K562 (cell line): ENCODE results near the gene NSF. TPM values are rescaled to one million over a fixed set of nuclear protein-coding genes. Genes with fewer than 3 reads are reported as not detected.

ENCODE experiments used
- CXXC5 ChIP-seq: fragments of 250-450 bp; sonication (Bioruptor Pico); IDR thresholded peaks from 2 replicates; pipeline ENCODE4 v1.8.0; 2022; ENCODE audit warnings: inconsistent platforms, mild to moderate bottlenecking, moderate library complexity
- ETV1 ChIP-seq: fragments of 450-650 bp; conservative IDR thresholded peaks from 2 replicates; pipeline ENCODE4 v1.6.1; 2016; ENCODE audit warnings: missing genetic modification characterization, control low read depth, low read depth, missing compliant biosample characterization
- HNRNPL ChIP-seq: fragments of 200-400 bp; formaldehyde crosslinking; IDR thresholded peaks from 2 replicates; pipeline ENCODE4 v1.6.1; 2017; ENCODE audit warnings: low read depth, mild to moderate bottlenecking, low read length
- KDM2B ChIP-seq: fragments of 250-450 bp; sonication (Bioruptor Pico); IDR thresholded peaks from 2 replicates; pipeline ENCODE4 v1.8.0; 2021; ENCODE audit warnings: mild to moderate bottlenecking, moderate library complexity
- LCOR ChIP-seq: sonication (generic); formaldehyde crosslinking; IDR thresholded peaks from 2 replicates; pipeline ENCODE4 v1.8.0; 2022; ENCODE audit warnings: mild to moderate bottlenecking, missing genetic modification reagents
- MYNN ChIP-seq, 2 experiments: sonication (generic); formaldehyde crosslinking in 1 of 2; IDR thresholded peaks; 2 replicates each; pipeline versions ENCODE4 v1.5.0 to v1.6.1; 2016 to 2020; ENCODE audit warnings: antibody characterized with exemption in 1 of 2, missing genetic modification reagents in 1 of 2
- NCOA6 ChIP-seq: fragments of 450-650 bp; IDR thresholded peaks from 2 replicates; pipeline ENCODE4 v1.6.1; 2017; ENCODE audit warnings: mild to moderate bottlenecking
- NR2C2 ChIP-seq, 2 experiments: fragments of 200-800 bp in 1 of 2; sonication (Bioruptor generic) in 1 of 2; sonication (generic) in 1 of 2; formaldehyde crosslinking in 1 of 2; IDR thresholded peaks; 2 replicates each; pipeline versions ENCODE4 v1.6.1 to v1.8.0; 2016 to 2022; ENCODE audit warnings: mild to moderate bottlenecking in 1 of 2, missing compliant biosample characterization in 1 of 2, missing genetic modification characterization in 1 of 2, missing genetic modification reagents in 1 of 2
- NR2F6 ChIP-seq: fragments of 450-650 bp; formaldehyde crosslinking; IDR thresholded peaks from 2 replicates; pipeline ENCODE4 v1.4.0; 2020; ENCODE audit warnings: mild to moderate bottlenecking
- RBM14 ChIP-seq: fragments of 200-400 bp; formaldehyde crosslinking; IDR thresholded peaks from 2 replicates; pipeline ENCODE4 v1.6.1; 2018; ENCODE audit warnings: low read depth, mild to moderate bottlenecking, low read length, moderate library complexity, borderline replicate concordance; ENCODE audit not compliant: insufficient read depth
- RCOR1 ChIP-seq, 2 experiments: IDR thresholded peaks; 2 replicates each; pipeline ENCODE4 v1.6.1; 2012; ENCODE audit warnings: low read depth in 2 of 2, low read length in 2 of 2, borderline replicate concordance in 1 of 2, improper control_type of control experiment in 1 of 2
- SREBF1 ChIP-seq: fragments of 150-350 bp; IDR thresholded peaks from 2 replicates; pipeline ENCODE4 v1.6.1; 2014; ENCODE audit warnings: antibody characterized with exemption, low read depth, low read length, borderline replicate concordance
- STAG1 ChIP-seq: sonication (generic); formaldehyde crosslinking; IDR thresholded peaks from 2 replicates; pipeline ENCODE4 v1.5.0; 2020; ENCODE audit warnings: missing genetic modification reagents, borderline replicate concordance
- TCF3 ChIP-seq: sonication (generic); formaldehyde crosslinking; IDR thresholded peaks from 2 replicates; pipeline ENCODE4 v1.4.0; 2020; ENCODE audit warnings: mild to moderate bottlenecking, missing genetic modification reagents
- ZNF133 ChIP-seq: fragments of 250-450 bp; sonication (Bioruptor Pico); IDR thresholded peaks from 2 replicates; pipeline ENCODE4 v1.4.0; 2020; ENCODE audit warnings: mild to moderate bottlenecking
- ZNF174 ChIP-seq: fragments of 250-450 bp; sonication (Bioruptor Pico); IDR thresholded peaks from 2 replicates; pipeline ENCODE4 v1.4.0; 2020; ENCODE audit warnings: mild to moderate bottlenecking
- ZNF274 ChIP-seq: IDR thresholded peaks from 2 replicates; pipeline ENCODE4 v1.6.1; 2011; ENCODE audit warnings: low read depth, mild to moderate bottlenecking, low read length, moderate library complexity, borderline replicate concordance
- ZNF77 ChIP-seq: fragments of 250-450 bp; sonication (Bioruptor Pico); IDR thresholded peaks from 2 replicates; pipeline ENCODE4 v1.5.0; 2020
- polyA plus RNA-seq, 8 experiments: library from polyadenylated mRNA; depleted of rRNA in 4 of 8; stranded (reverse) in 5 of 8; unstranded in 3 of 8; fragments of >200 nt; fragmentation: Nextera tagmentation in 2 of 8; fragmentation: Illumina TruSeq in 1 of 8; extraction: Ambion mirVana in 2 of 8; extraction: Trizol in 1 of 8; gene quantifications; 2 replicates each; pipeline versions ENCODE4 v1.2.1 to v1.2.3, GENCODE V29; 2011 to 2014; ENCODE audit warnings: inconsistent platforms in 1 of 8, missing spikeins in 1 of 8
- total RNA-seq, 7 experiments: library from RNA; depleted of rRNA in 6 of 7; stranded (reverse); fragments of >200 nt in 6 of 7; fragmentation: Illumina TruSeq in 2 of 7; extraction: Trizol in 2 of 7; gene quantifications; 2 replicates each; pipeline versions ENCODE4 v1.2.1 to v1.2.3, GENCODE V29; 2011 to 2021; ENCODE audit warnings: low replicate concordance in 1 of 7
- TF ChIP-seq, protein P1 (sequence below), 2 experiments: IDR thresholded peaks; 2 replicates each; pipeline ENCODE4 v1.6.1; 2012; ENCODE audit warnings: improper control_type of control experiment in 2 of 2, low read depth in 2 of 2, low read length in 2 of 2, borderline replicate concordance in 1 of 2
- TF ChIP-seq, protein P2 (sequence below): fragments of 250-450 bp; sonication (Bioruptor Pico); IDR thresholded peaks from 2 replicates; pipeline ENCODE4 v1.8.0; 2022; ENCODE audit warnings: moderate library complexity, mild to moderate bottlenecking, inconsistent platforms
- TF ChIP-seq, protein P3 (sequence below): sonication (generic); formaldehyde crosslinking; IDR thresholded peaks from 2 replicates; pipeline ENCODE4 v1.8.1; 2023; ENCODE audit warnings: mild to moderate bottlenecking, missing genetic modification reagents

The NSF gene
- total and polyA plus RNA-seq, 9 of the 15 experiments (the other 6 are each of a cell fraction or from before 2014, with no cell fraction given), result 16.7 to 39.8 (median 36.7) TPM

DNA sequence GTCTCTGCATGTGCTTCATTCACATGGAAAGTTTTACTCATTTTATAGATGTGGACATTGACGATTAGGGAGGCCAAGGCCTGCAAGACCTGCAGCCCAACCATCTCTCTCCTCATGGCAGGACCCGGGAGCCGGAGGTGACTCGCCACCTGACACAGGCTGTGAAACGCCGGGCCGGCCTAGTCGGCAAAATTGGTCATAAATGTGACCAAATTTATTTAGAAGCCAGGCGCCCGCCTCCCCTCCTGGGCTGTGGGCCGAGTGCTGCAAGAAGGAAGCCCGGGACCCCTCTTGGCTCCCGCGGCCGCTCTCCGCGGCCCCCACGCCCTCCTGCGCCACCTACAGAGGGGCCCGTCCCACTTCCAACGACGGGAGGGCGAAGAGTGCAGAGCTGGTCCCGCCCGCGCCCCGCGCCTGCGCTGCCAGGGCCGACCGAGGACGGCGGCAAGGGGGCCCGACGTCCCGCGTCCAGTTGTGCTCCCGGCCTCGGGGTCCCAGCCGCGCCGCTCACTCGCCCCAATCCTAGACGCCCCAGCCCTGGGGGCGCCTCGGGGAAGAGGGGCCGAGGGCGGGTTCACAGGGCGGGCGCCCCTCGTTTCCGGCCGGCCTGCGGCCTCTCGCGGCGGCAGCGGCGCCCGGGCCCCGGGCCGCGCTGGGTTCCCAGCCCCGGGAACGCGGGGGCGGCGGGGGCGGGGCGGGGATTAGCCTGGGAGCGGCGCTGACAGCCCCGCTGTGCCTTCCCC, 180.5 kb downstream of the NSF start (continued):
- TF ChIP-seq, protein P1, sequence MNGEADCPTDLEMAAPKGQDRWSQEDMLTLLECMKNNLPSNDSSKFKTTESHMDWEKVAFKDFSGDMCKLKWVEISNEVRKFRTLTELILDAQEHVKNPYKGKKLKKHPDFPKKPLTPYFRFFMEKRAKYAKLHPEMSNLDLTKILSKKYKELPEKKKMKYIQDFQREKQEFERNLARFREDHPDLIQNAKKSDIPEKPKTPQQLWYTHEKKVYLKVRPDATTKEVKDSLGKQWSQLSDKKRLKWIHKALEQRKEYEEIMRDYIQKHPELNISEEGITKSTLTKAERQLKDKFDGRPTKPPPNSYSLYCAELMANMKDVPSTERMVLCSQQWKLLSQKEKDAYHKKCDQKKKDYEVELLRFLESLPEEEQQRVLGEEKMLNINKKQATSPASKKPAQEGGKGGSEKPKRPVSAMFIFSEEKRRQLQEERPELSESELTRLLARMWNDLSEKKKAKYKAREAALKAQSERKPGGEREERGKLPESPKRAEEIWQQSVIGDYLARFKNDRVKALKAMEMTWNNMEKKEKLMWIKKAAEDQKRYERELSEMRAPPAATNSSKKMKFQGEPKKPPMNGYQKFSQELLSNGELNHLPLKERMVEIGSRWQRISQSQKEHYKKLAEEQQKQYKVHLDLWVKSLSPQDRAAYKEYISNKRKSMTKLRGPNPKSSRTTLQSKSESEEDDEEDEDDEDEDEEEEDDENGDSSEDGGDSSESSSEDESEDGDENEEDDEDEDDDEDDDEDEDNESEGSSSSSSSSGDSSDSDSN (IDR thresholded peaks at IDR 0.05; ENCODE audit: borderline replicate concordance in 1 of 2, low read depth in 2 of 2, low read length in 2 of 2), result 0 out of 4 replicates have a peak, but pooled peaks of 1 of the 2 experiments have one; percentile 15
- no peak for TF ChIP-seq KDM2B
- TF ChIP-seq MYNN (IDR thresholded peaks at IDR 0.05), result 0 out of 2 replicates have a peak, but pooled peaks have one; percentile 21
- no peak for TF ChIP-seq MYNN (CRISPR knock-in tag; IDR thresholded peaks at IDR 0.05)
- peak; percentile 55; the same call in 1 of the 2 replicates for TF ChIP-seq NCOA6
- TF ChIP-seq CXXC5, result peak; percentile 67
- no peak for TF ChIP-seq SREBF1
- TF ChIP-seq RBM14, result 0 out of 2 replicates have a peak, but pooled peaks have one; percentile 56
- no peak for TF ChIP-seq LCOR (CRISPR knock-in tag)
- peak; percentile 18; the same call in 1 of the 2 replicates for TF ChIP-seq NR2C2 (CRISPR knock-in tag; IDR thresholded peaks at IDR 0.05)
- no peak; the same call in 1 of the 2 replicates for TF ChIP-seq NR2C2 (tag; IDR thresholded peaks at IDR 0.05)
- TF ChIP-seq RCOR1 (IDR thresholded peaks at IDR 0.05; ENCODE audit: borderline replicate concordance in 1 of 2, low read depth in 2 of 2, low read length in 2 of 2), result no peak
- TF ChIP-seq, protein P2, sequence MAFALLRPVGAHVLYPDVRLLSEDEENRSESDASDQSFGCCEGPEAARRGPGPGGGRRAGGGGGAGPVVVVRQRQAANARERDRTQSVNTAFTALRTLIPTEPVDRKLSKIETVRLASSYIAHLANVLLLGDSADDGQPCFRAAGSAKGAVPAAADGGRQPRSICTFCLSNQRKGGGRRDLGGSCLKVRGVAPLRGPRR, result no peak
- TF ChIP-seq ZNF133 (CRISPR knock-in tag), result no peak
- no peak for TF ChIP-seq ZNF77 (CRISPR knock-in tag)
- TF ChIP-seq ZNF274, result no peak
- no peak for TF ChIP-seq ETV1 (tag)
- TF ChIP-seq STAG1 (CRISPR knock-in tag), result no peak
- TF ChIP-seq, protein P3, sequence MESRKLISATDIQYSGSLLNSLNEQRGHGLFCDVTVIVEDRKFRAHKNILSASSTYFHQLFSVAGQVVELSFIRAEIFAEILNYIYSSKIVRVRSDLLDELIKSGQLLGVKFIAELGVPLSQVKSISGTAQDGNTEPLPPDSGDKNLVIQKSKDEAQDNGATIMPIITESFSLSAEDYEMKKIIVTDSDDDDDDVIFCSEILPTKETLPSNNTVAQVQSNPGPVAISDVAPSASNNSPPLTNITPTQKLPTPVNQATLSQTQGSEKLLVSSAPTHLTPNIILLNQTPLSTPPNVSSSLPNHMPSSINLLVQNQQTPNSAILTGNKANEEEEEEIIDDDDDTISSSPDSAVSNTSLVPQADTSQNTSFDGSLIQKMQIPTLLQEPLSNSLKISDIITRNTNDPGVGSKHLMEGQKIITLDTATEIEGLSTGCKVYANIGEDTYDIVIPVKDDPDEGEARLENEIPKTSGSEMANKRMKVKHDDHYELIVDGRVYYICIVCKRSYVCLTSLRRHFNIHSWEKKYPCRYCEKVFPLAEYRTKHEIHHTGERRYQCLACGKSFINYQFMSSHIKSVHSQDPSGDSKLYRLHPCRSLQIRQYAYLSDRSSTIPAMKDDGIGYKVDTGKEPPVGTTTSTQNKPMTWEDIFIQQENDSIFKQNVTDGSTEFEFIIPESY (CRISPR knock-in tag), result no peak
- no peak for TF ChIP-seq NR2F6 (CRISPR knock-in tag)
- no peak for TF ChIP-seq ZNF174
- peak; percentile 67; the same call in 1 of the 2 replicates for TF ChIP-seq HNRNPL
- no peak for TF ChIP-seq TCF3 (CRISPR knock-in tag)
